ENCODE measurements around the gene MTIF3. TPM values are rescaled to one million over a fixed set of nuclear protein-coding genes. Genes with fewer than 3 reads are reported as not detected.

MTIF3 gene
- total RNA-seq, 1 experiment from 2014 or later: 31.6 TPM

DNA sequence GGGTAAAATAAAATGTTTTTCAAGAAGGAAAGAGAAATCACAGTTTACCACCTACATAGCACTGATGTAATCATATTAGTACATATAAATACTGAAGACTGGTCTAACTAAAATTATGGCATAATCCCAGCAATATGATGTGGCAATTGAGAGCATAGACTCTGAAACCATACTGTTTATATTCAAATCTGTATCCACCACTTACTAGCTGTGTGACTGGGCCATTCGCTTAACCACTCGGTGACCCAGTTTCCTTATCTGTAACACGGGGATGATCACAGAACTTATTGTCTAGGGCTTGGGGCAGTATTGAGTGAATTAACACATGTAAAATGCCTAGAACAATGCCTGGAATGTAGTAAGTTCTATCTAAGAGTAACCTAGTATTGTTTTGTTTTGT lies 39.0 kb downstream of the MTIF3 start:
- H3K23ac ChIP-seq (ENCODE audit: insufficient read length, low read depth, low read length): no peak overlapping the region
- no peaks in the 10 kb centered on the region for H3K27me3 ChIP-seq (ENCODE audit: insufficient read depth, low read length)
- DNase-seq: no peak
- Mint-ChIP-seq H3K27me3 (ENCODE audit: low read depth) (peaks cover 18% of the 10 kb centered on the region), H3K4me1 (peaks cover 0 to 2% of the 10 kb centered on the region in 2 experiments; a peak in 3 of 4 replicates), H3K36me3 (ENCODE audit: insufficient read depth in 1 of 3, low read depth in 3 of 3) (no peaks in the 10 kb centered on the region), H3K4me3 (no peak overlapping the region), H3K27ac (no peak overlapping the region), H3K9me3 (peaks cover 0 to 2% of the 10 kb centered on the region in 2 experiments; a peak in 2 of 5 replicates)
- H3K4me1 ChIP-seq (ENCODE audit: insufficient read depth, low read length): no peaks in the 10 kb centered on the region
- H3K9me3 ChIP-seq (ENCODE audit: control insufficient read depth, low read depth, low read length): no peaks in the 10 kb centered on the region
- H2BK5ac ChIP-seq (ENCODE audit: insufficient read length, low read length): no peak overlapping the region
- H4K20me1 ChIP-seq (ENCODE audit: control insufficient read depth, insufficient read depth, insufficient read length): no peaks in the 10 kb centered on the region
- no peak overlapping the region for H4K91ac ChIP-seq (ENCODE audit: insufficient read length, low read depth, low read length)
- no peak overlapping the region for H3K56ac ChIP-seq (ENCODE audit: insufficient read length, low read depth, low read length)
- H3K9ac ChIP-seq (ENCODE audit: extremely low read depth, insufficient read length, low read length): no peak overlapping the region
- no peak overlapping the region for H2AFZ ChIP-seq (ENCODE audit: low read length)
- H3K27ac ChIP-seq (ENCODE audit: insufficient read length, low read depth, low read length): no peak overlapping the region
- no peak overlapping the region for H3K18ac ChIP-seq (ENCODE audit: insufficient read length, low read depth, low read length)
- H3K23me2 ChIP-seq (ENCODE audit: insufficient read length, low read depth, low read length, poor library complexity, severe bottlenecking): no peaks in the 10 kb centered on the region
- TF ChIP-seq, protein P1, sequence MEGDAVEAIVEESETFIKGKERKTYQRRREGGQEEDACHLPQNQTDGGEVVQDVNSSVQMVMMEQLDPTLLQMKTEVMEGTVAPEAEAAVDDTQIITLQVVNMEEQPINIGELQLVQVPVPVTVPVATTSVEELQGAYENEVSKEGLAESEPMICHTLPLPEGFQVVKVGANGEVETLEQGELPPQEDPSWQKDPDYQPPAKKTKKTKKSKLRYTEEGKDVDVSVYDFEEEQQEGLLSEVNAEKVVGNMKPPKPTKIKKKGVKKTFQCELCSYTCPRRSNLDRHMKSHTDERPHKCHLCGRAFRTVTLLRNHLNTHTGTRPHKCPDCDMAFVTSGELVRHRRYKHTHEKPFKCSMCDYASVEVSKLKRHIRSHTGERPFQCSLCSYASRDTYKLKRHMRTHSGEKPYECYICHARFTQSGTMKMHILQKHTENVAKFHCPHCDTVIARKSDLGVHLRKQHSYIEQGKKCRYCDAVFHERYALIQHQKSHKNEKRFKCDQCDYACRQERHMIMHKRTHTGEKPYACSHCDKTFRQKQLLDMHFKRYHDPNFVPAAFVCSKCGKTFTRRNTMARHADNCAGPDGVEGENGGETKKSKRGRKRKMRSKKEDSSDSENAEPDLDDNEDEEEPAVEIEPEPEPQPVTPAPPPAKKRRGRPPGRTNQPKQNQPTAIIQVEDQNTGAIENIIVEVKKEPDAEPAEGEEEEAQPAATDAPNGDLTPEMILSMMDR (conservative IDR thresholded peaks at IDR 0.05): no peak
- H4K8ac ChIP-seq (replicated peaks; ENCODE audit: insufficient read length, low read depth, low read length): no peak overlapping the region
- H3K4ac ChIP-seq (ENCODE audit: low read depth, low read length): no peak overlapping the region
- no peak overlapping the region for H2BK120ac ChIP-seq (ENCODE audit: low read depth, low read length, poor library complexity, severe bottlenecking)
- H2BK15ac ChIP-seq (ENCODE audit: low read depth, low read length): no peak overlapping the region
- H3K14ac ChIP-seq (ENCODE audit: insufficient read depth, low read length): no peak overlapping the region
- WGBS (ENCODE audit: extremely low coverage, insufficient read length, low lambda C conversion rate): no CpG with 5 or more reads among the region's 3 CpGs
- H4K5ac ChIP-seq (ENCODE audit: insufficient read length, low read depth, low read length): no peak overlapping the region
- H3K79me1 ChIP-seq (ENCODE audit: insufficient read depth, low read depth, low read length, poor library complexity, severe bottlenecking): no peaks in the 10 kb centered on the region
- no peak overlapping the region for H3T11ph ChIP-seq (ENCODE audit: low read length)
- no peak overlapping the region for H2BK20ac ChIP-seq (ENCODE audit: low read depth, low read length, poor library complexity, severe bottlenecking)
- H3K79me2 ChIP-seq (ENCODE audit: insufficient read depth, low read length): no peaks in the 10 kb centered on the region
- no peak overlapping the region for H2AK5ac ChIP-seq (ENCODE audit: insufficient read length, low read length)
- no peak overlapping the region for H3K4me2 ChIP-seq (ENCODE audit: insufficient read depth, insufficient read length, low read length)
- no peak overlapping the region for H2BK12ac ChIP-seq (ENCODE audit: insufficient read length, low read depth, low read length)

Data from H9 (cell line).